H1 (cell line): Measurements from ENCODE around the gene HELZ2. TPM values are rescaled to one million over a fixed set of nuclear protein-coding genes. Genes with fewer than 3 reads are reported as not detected.

Experiments
- CTCF ChIA-PET: fragments of 300-600 bp; sonication (Branson Sonifier 250); formaldehyde crosslinking; loops from one replicate; lab custom pipeline; 2021; ENCODE audit not compliant: partially characterized antibody; lab: Charles Lee
- POLR2A ChIA-PET: fragments of 300-600 bp; sonication (Branson Sonifier 250); formaldehyde crosslinking; loops from one replicate; lab custom pipeline; 2021; ENCODE audit warnings: inconsistent platforms; ENCODE audit not compliant: partially characterized antibody; lab: Charles Lee
- DNase-seq, 2 experiments: peaks; one replicate each; pipeline versions ENCODE4 v3.0.0 to v3.0.0-alpha.2; 2010 to 2022; ENCODE audit warnings: low spot score in 2 of 2, low read depth in 1 of 2, mixed read lengths in 1 of 2
- FAIRE-seq: peaks from 2 replicates; lab custom pipeline; 2011; peaks lifted over from hg19 to GRCh38; lab: Jason Lieb, UNC
- H2AFZ ChIP-seq: 2 replicates; pipeline ENCODE4 v1.8.1; 2012; ENCODE audit warnings: low read length, inconsistent platforms
- H2AK5ac ChIP-seq: 2 replicates; pipeline ENCODE4 v1.6.1; 2013; ENCODE audit warnings: low read depth, low read length
- H2BK120ac ChIP-seq: replicated peaks from 2 replicates; pipeline ENCODE3; 2013; ENCODE audit warnings: low read depth, low read length, inconsistent platforms
- H2BK12ac ChIP-seq: 2 replicates; pipeline ENCODE4 v1.6.1; 2013; ENCODE audit warnings: low read depth, low read length
- H2BK15ac ChIP-seq: 2 replicates; pipeline ENCODE4 v1.6.1; 2013; ENCODE audit warnings: low read length
- H2BK20ac ChIP-seq: 2 replicates; pipeline ENCODE4 v1.6.1; 2013; ENCODE audit warnings: low read length
- H2BK5ac ChIP-seq: 2 replicates; pipeline ENCODE4 v1.6.1; 2013; ENCODE audit warnings: low read depth, low read length
- H3K14ac ChIP-seq: 2 replicates; pipeline ENCODE4 v1.6.1; 2013; ENCODE audit warnings: inconsistent platforms; ENCODE audit not compliant: insufficient read length
- H3K18ac ChIP-seq: 2 replicates; pipeline ENCODE4 v1.6.1; 2013; ENCODE audit warnings: low read length; ENCODE audit errors: extremely low read depth
- H3K23ac ChIP-seq: 2 replicates; pipeline ENCODE4 v1.6.1; 2013; ENCODE audit warnings: inconsistent platforms; ENCODE audit not compliant: insufficient read length
- H3K23me2 ChIP-seq: 2 replicates; pipeline ENCODE4 v1.6.1; 2013; ENCODE audit warnings: low read depth, low read length
- H3K27ac ChIP-seq: 2 replicates; pipeline ENCODE4 v1.6.1; 2011; ENCODE audit warnings: low read depth, low read length, inconsistent platforms
- H3K27me3 ChIP-seq, 4 experiments: replicated peaks in 1 of 4; 1 replicate in 1 of 4; 2 replicates in 3 of 4; pipeline versions ENCODE4 v1.6.1 to v1.8.1; 2011 to 2013; ENCODE audit warnings: low read length in 3 of 4, mild to moderate bottlenecking in 3 of 4, inconsistent platforms in 2 of 4, mixed read lengths in 2 of 4, moderate library complexity in 1 of 4; ENCODE audit not compliant: control insufficient read depth in 3 of 4, insufficient read depth in 3 of 4; ENCODE audit errors: extremely low read depth in 1 of 4
- H3K36me3 ChIP-seq, 4 experiments: 2 replicates each; pipeline versions ENCODE4 v1.6.1 to v1.8.1; 2011 to 2013; ENCODE audit warnings: mild to moderate bottlenecking in 4 of 4, low read length in 3 of 4, moderate library complexity in 2 of 4, control low read depth in 1 of 4, inconsistent platforms in 1 of 4; ENCODE audit not compliant: insufficient read depth in 4 of 4, control insufficient read depth in 2 of 4
- H3K4ac ChIP-seq: replicated peaks from 2 replicates; pipeline ENCODE3; 2013; ENCODE audit warnings: low read length, low read depth, mixed read lengths, inconsistent platforms; ENCODE audit not compliant: insufficient read length
- H3K4me1 ChIP-seq, 4 experiments: replicated peaks in 1 of 4; 1 replicate in 1 of 4; 2 replicates in 3 of 4; pipeline versions ENCODE4 v1.6.1 to v1.8.1; 2011 to 2013; ENCODE audit warnings: low read length in 3 of 4, inconsistent platforms in 2 of 4, mixed read lengths in 1 of 4; ENCODE audit not compliant: insufficient read depth in 4 of 4, control insufficient read depth in 3 of 4
- H3K4me2 ChIP-seq, 2 experiments: 2 replicates each; pipeline versions ENCODE4 v1.6.1 to v1.8.1; 2011 to 2013; ENCODE audit warnings: low read depth in 2 of 2, low read length in 2 of 2, control low read depth in 1 of 2, inconsistent platforms in 1 of 2, mild to moderate bottlenecking in 1 of 2; ENCODE audit not compliant: insufficient read depth in 1 of 2
- H3K4me3 ChIP-seq, 4 experiments: fragments of 200-600, 300-600 bp in 1 of 4; sonication (generic), shearing (Covaris generic), sonication (Bioruptor Twin) in 1 of 4; 2 replicates each; pipeline versions ENCODE4 v1.5.1 to v1.8.1; 2011 to 2016; ENCODE audit warnings: low read length in 4 of 4, low read depth in 3 of 4, control low read depth in 2 of 4, inconsistent platforms in 2 of 4, mild to moderate bottlenecking in 2 of 4, mixed read lengths in 1 of 4, moderate library complexity in 1 of 4; ENCODE audit not compliant: insufficient read depth in 2 of 4; ENCODE audit errors: extremely low read depth in 1 of 4
- H3K56ac ChIP-seq: replicated peaks from 2 replicates; pipeline ENCODE3; 2013; ENCODE audit warnings: low read depth, mild to moderate bottlenecking, mixed read lengths, low read length, inconsistent platforms; ENCODE audit not compliant: insufficient read length
- H3K79me1 ChIP-seq: 2 replicates; pipeline ENCODE4 v1.6.1; 2013; ENCODE audit warnings: low read depth, low read length, control low read depth
- H3K79me2 ChIP-seq, 2 experiments: 2 replicates each; pipeline versions ENCODE4 v1.6.1 to v1.8.1; 2012 to 2013; ENCODE audit warnings: low read length in 2 of 2, mild to moderate bottlenecking in 2 of 2, inconsistent platforms in 1 of 2; ENCODE audit not compliant: insufficient read depth in 2 of 2, control insufficient read depth in 1 of 2
- H3K9ac ChIP-seq, 4 experiments: replicated peaks in 1 of 4; 1 replicate in 1 of 4; 2 replicates in 3 of 4; pipeline versions ENCODE4 v1.6.1 to v1.8.1; 2011 to 2013; ENCODE audit warnings: low read depth in 3 of 4, low read length in 3 of 4, control low read depth in 2 of 4, mild to moderate bottlenecking in 2 of 4, moderate library complexity in 2 of 4, inconsistent platforms in 1 of 4; ENCODE audit errors: extremely low read depth in 1 of 4
- H3K9me3 ChIP-seq, 2 experiments: 2 replicates each; pipeline versions ENCODE4 v1.6.1 to v1.8.1; 2012 to 2013; ENCODE audit warnings: mild to moderate bottlenecking in 2 of 2, moderate library complexity in 2 of 2, control low read depth in 1 of 2, inconsistent platforms in 1 of 2, low read depth in 1 of 2, low read length in 1 of 2, mixed read lengths in 1 of 2; ENCODE audit not compliant: insufficient read depth in 2 of 2
- H4K20me1 ChIP-seq, 2 experiments: replicated peaks in 1 of 2; 2 replicates each; pipeline versions ENCODE3 to v1.8.1; 2011 to 2013; ENCODE audit warnings: inconsistent platforms in 2 of 2, low read length in 2 of 2, mild to moderate bottlenecking in 1 of 2; ENCODE audit not compliant: insufficient read depth in 2 of 2, control insufficient read depth in 1 of 2
- H4K5ac ChIP-seq: 2 replicates; pipeline ENCODE4 v1.6.1; 2013; ENCODE audit warnings: low read length, low read depth, mixed read lengths, inconsistent platforms; ENCODE audit not compliant: insufficient read length
- H4K8ac ChIP-seq: 2 replicates; pipeline ENCODE4 v1.8.0; 2013; ENCODE audit warnings: mild to moderate bottlenecking, moderate library complexity, low read length, inconsistent platforms; ENCODE audit not compliant: insufficient read depth; ENCODE audit errors: extremely low read depth
- H4K91ac ChIP-seq: replicated peaks from 2 replicates; pipeline ENCODE3; 2013; ENCODE audit warnings: low read length, mixed read lengths, inconsistent platforms; ENCODE audit not compliant: insufficient read length
- CBX8 ChIP-seq: fragments of 300-800, 300-1000 bp; sonication (generic); IDR thresholded peaks from 2 replicates; pipeline ENCODE4 v1.7.1; 2016; ENCODE audit warnings: low read depth, low read length, borderline replicate concordance
- CHD1 ChIP-seq: IDR thresholded peaks from 2 replicates; pipeline ENCODE4 v1.6.1; 2012; ENCODE audit warnings: low read depth, low read length, improper control_type of control experiment
- GTF2F1 ChIP-seq: IDR thresholded peaks from 2 replicates; pipeline ENCODE4 v1.6.1; 2012; ENCODE audit warnings: low read depth, low read length, improper control_type of control experiment, borderline replicate concordance
- JUN ChIP-seq: IDR thresholded peaks from 2 replicates; pipeline ENCODE4 v1.6.1; 2011; ENCODE audit warnings: low read depth, mild to moderate bottlenecking, improper control_type of control experiment, low read length
- JUND ChIP-seq: IDR thresholded peaks from 2 replicates; pipeline ENCODE4 v1.6.1; 2011; ENCODE audit warnings: mild to moderate bottlenecking, improper control_type of control experiment, low read length
- NRF1 ChIP-seq: IDR thresholded peaks from 2 replicates; pipeline ENCODE4 v1.6.1; 2011; ENCODE audit warnings: mild to moderate bottlenecking, low read depth, low read length, improper control_type of control experiment
- POLR2A ChIP-seq, 2 experiments: IDR thresholded peaks; 1 replicate in 1 of 2; 2 replicates in 1 of 2; pipeline ENCODE4 v1.6.1; 2011; ENCODE audit warnings: low read depth in 2 of 2, low read length in 2 of 2, mild to moderate bottlenecking in 2 of 2; ENCODE audit errors: control extremely low read depth in 1 of 2
- SP4 ChIP-seq: IDR thresholded peaks from 2 replicates; pipeline ENCODE4 v1.6.1; 2012; ENCODE audit warnings: low read length, inconsistent platforms
- SRF ChIP-seq: IDR thresholded peaks from 2 replicates; pipeline ENCODE4 v1.6.1; 2011; ENCODE audit warnings: mild to moderate bottlenecking, low read depth, low read length, moderate library complexity
- USF2 ChIP-seq: IDR thresholded peaks from 2 replicates; pipeline ENCODE4 v1.6.1; 2011; ENCODE audit warnings: low read length, improper control_type of control experiment
- WGBS, 2 experiments: shearing (Covaris generic) in 1 of 2; methylation state at CpG; one replicate each; pipeline versions ENCODE4 v1.1.6 to v1.1.7; 2013 to 2015; ENCODE audit warnings: low lambda C conversion rate in 2 of 2, mixed read lengths in 2 of 2, inconsistent platforms in 1 of 2, low coverage in 1 of 2, missing lambda C conversion rate in 1 of 2; ENCODE audit not compliant: insufficient replicate concordance in 2 of 2, insufficient coverage in 1 of 2, insufficient read length in 1 of 2; ENCODE audit errors: extremely low coverage in 1 of 2, missing lambda C conversion rate in 1 of 2; 5-methylcytosine and 5-hydroxymethylcytosine counted together
- polyA plus RNA-seq, 7 experiments: library from polyadenylated mRNA; depleted of rRNA in 3 of 7; stranded (reverse) in 5 of 7; unstranded in 2 of 7; fragments of >200 nt in 5 of 7; fragments of 200-250 nt in 2 of 7; gene quantifications; 1 replicate in 5 of 7; 2 replicates in 1 of 7; 4 replicates in 1 of 7; pipeline versions ENCODE4 v1.2.1 to v1.2.3, GENCODE V29; 2011 to 2013; ENCODE audit warnings: missing spikeins in 2 of 7, mixed read lengths in 2 of 7
- total RNA-seq: library from RNA; stranded (reverse); fragmentation: NEBNext Ultra II Directional; extraction: Animal tissue kit (Norgen Biotek cat#: 25700); gene quantifications from 2 replicates; pipeline ENCODE4 v1.2.1, GENCODE V29; 2021

HELZ2 gene
- total and polyA plus RNA-seq, 2 of the 8 experiments (the other 6 are each of a cell fraction or from before 2014, with no cell fraction given), result 7.9 to 17.5 TPM

GRCh38 chr20:63539441-63540370 is 34.3 kb downstream of the HELZ2 start:
- FAIRE-seq, result no peak
- no peak overlapping the region for H2BK20ac ChIP-seq
- TF ChIP-seq SRF, result no peak
- TF ChIP-seq USF2, result no peak
- TF ChIP-seq GTF2F1, result no peak
- no peak for TF ChIP-seq CHD1
- no peak for TF ChIP-seq CBX8
- TF ChIP-seq NRF1, result no peak
- no peak for TF ChIP-seq JUND
- TF ChIP-seq JUN, result no peak
- TF ChIP-seq POLR2A (IDR thresholded peaks at IDR 0.05; ENCODE audit: control extremely low read depth in 1 of 2, low read depth in 2 of 2, low read length in 2 of 2), result no peak
- TF ChIP-seq SP4, result no peak
- H3K18ac ChIP-seq, result no peak overlapping the region
- no peak overlapping the region for H3K4me3 ChIP-seq
- H3K14ac ChIP-seq, result no peak overlapping the region
- no peak overlapping the region for H3K56ac ChIP-seq
- no peak overlapping the region for H2BK120ac ChIP-seq
- no peak overlapping the region for H4K91ac ChIP-seq
- WGBS, 2 experiments, result 94% methylated on average over 28 of the region's 29 CpGs; no CpG with 5 or more reads in 1 of the 2 experiments
- H4K20me1 ChIP-seq, result no peaks in the 10 kb centered on the region
- no peak overlapping the region for H3K9ac ChIP-seq
- H3K4me1 ChIP-seq, result peaks cover 0 to 14% (median 3%) of the 10 kb centered on the region in 4 experiments; a peak in 5 of 7 replicates
- H3K27me3 ChIP-seq, result no peaks in the 10 kb centered on the region
- no peak overlapping the region for H4K5ac ChIP-seq
- H2AFZ ChIP-seq, result no peak overlapping the region
- H2BK5ac ChIP-seq, result no peak overlapping the region; the same call in 1 of the 2 replicates
- no peak overlapping the region for H2AK5ac ChIP-seq
- H3K9me3 ChIP-seq, result no peaks in the 10 kb centered on the region
- no peak overlapping the region for H3K23ac ChIP-seq
- H4K8ac ChIP-seq, result no peak overlapping the region
- no peaks in the 10 kb centered on the region for H3K36me3 ChIP-seq
- H3K79me2 ChIP-seq, result no peaks in the 10 kb centered on the region
- no peak overlapping the region for H3K27ac ChIP-seq
- H3K23me2 ChIP-seq, result no peaks in the 10 kb centered on the region
- no peaks in the 10 kb centered on the region for H3K79me1 ChIP-seq
- no peak for DNase-seq
- CTCF ChIA-PET, result interaction anchor here (0.6 to 4.2 kb wide), 23 partner anchors 7 to 581 kb away, joined by 3 to 22 read pairs (median 5); partner anchors contain the start of genes FNDC11 and PPDPF
- H2BK12ac ChIP-seq, result peak overlapping the region; percentile 7; the same call in 1 of the 2 replicates
- H3K4me2 ChIP-seq, result no peak overlapping the region
- no peak overlapping the region for H2BK15ac ChIP-seq
- POLR2A ChIA-PET, result interaction anchor here (1.1 to 3.7 kb wide), 3 partner anchors 17 to 198 kb away, joined by 3 to 26 read pairs (median 3); partner anchors contain the start of gene PPDPF
- H3K4ac ChIP-seq, result peak overlapping the region; percentile 53
